TTC549 (cell line): Measurements from ENCODE around the gene RALGPS1.

Experiments
- FAIRE-seq: peaks from 2 replicates; lab custom pipeline; 2012; peaks lifted over from hg19 to GRCh38; lab: Jason Lieb, UNC

Gene RALGPS1

GRCh38 chr9:127053960-127054359, 139.4 kb downstream of the RALGPS1 start:
- FAIRE-seq = no peak

- FAIRE-seq = no peak
Observed at GRCh38 chr9:127055745-127056402, 141.3 kb downstream of the RALGPS1 start.

- no peak for FAIRE-seq
Observed at GRCh38 chr9:127056446-127056845, 141.9 kb downstream of the RALGPS1 start.

GRCh38 chr9:127058011-127058644, 143.5 kb downstream of the RALGPS1 start:
- no peak for FAIRE-seq

- FAIRE-seq = no peak
Observed at GRCh38 chr9:127058645-127059021, 144.1 kb downstream of the RALGPS1 start.

- no peak for FAIRE-seq
Observed at GRCh38 chr9:127059030-127059429, 144.4 kb downstream of the RALGPS1 start.

GRCh38 chr9:127059765-127060361, 145.3 kb downstream of the RALGPS1 start:
- FAIRE-seq = no peak

- FAIRE-seq = no peak
Observed at GRCh38 chr9:127061411-127061810, 146.8 kb downstream of the RALGPS1 start.

- FAIRE-seq = no peak
Observed at GRCh38 chr9:127064335-127064734, 149.8 kb downstream of the RALGPS1 start.

GRCh38 chr9:127065592-127065991, 151.0 kb downstream of the RALGPS1 start:
- no peak for FAIRE-seq

GRCh38 chr9:127066060-127066850, 151.7 kb downstream of the RALGPS1 start:
- no peak for FAIRE-seq

- FAIRE-seq = no peak
Observed at GRCh38 chr9:127066851-127067136, 152.2 kb downstream of the RALGPS1 start.

GRCh38 chr9:127067603-127068220, 153.1 kb downstream of the RALGPS1 start:
- FAIRE-seq = no peak

GRCh38 chr9:127074561-127075548, 160.3 kb downstream of the RALGPS1 start:
- no peak for FAIRE-seq

- no peak for FAIRE-seq
Observed at GRCh38 chr9:127075624-127076372, 161.2 kb downstream of the RALGPS1 start.

- FAIRE-seq = no peak
Observed at GRCh38 chr9:127076860-127077643, 162.5 kb downstream of the RALGPS1 start.

GRCh38 chr9:127077644-127077946, 163.0 kb downstream of the RALGPS1 start:
- FAIRE-seq = no peak

- FAIRE-seq = no peak
Observed at GRCh38 chr9:127078336-127078735, 163.8 kb downstream of the RALGPS1 start.

GRCh38 chr9:127078988-127079387, 164.4 kb downstream of the RALGPS1 start:
- no peak for FAIRE-seq
